ENCODE measurements around the gene TIMM17A.
"Not testable (repeated sequence)": the region's sequence is repeated elsewhere in the genome, so short reads cannot be mapped to it uniquely, and the experiment has no call there.

TIMM17A gene

GRCh38 chr1:201941420-201942128 is 13.7 kb upstream of the TIMM17A start:
- no peak for DNase-seq

GRCh38 chr1:201942129-201942495 is 13.2 kb upstream of the TIMM17A start:
- no peak for DNase-seq

- no peak for DNase-seq
Measured at GRCh38 chr1:201944002-201944401, 11.3 kb upstream of the TIMM17A start.

GRCh38 chr1:201944639-201945038 is 10.7 kb upstream of the TIMM17A start:
- DNase-seq, result no peak

- no peak for DNase-seq
Measured at GRCh38 chr1:201945157-201945556, 10.1 kb upstream of the TIMM17A start.

- no peak for DNase-seq
Measured at GRCh38 chr1:201945863-201946223, 9.5 kb upstream of the TIMM17A start.

GRCh38 chr1:201946224-201946908 is 8.9 kb upstream of the TIMM17A start, which contains the start of gene LMOD1:
LMOD1 (minus strand) TSS chr1:201946548; CDS start chr1:201946340, 208 bp downstream.
- peak; percentile 36 for DNase-seq

- no peak for DNase-seq
Measured at GRCh38 chr1:201947697-201948008, 7.7 kb upstream of the TIMM17A start.

GRCh38 chr1:201949491-201949890 is 5.8 kb upstream of the TIMM17A start:
- no peak for DNase-seq

- DNase-seq, result no peak
Measured at GRCh38 chr1:201954263-201955008, 867 bp upstream of the TIMM17A start.

GRCh38 chr1:201955729-201956143 is 433 bp downstream of the TIMM17A start:
- no peak for DNase-seq

GRCh38 chr1:201958348-201958747 is 3.0 kb downstream of the TIMM17A start:
- no peak for DNase-seq

- DNase-seq, result not testable (repeated sequence)
Measured at GRCh38 chr1:201962382-201962781, 7.1 kb downstream of the TIMM17A start.

- DNase-seq, result no peak
Measured at GRCh38 chr1:201964261-201964660, 9.0 kb downstream of the TIMM17A start.

- DNase-seq, result no peak
Measured at GRCh38 chr1:201966171-201966570, 10.9 kb downstream of the TIMM17A start.

- DNase-seq, result no peak
Measured at GRCh38 chr1:201968202-201968925, 13.1 kb downstream of the TIMM17A start.

GRCh38 chr1:201970334-201971159 is 15.2 kb downstream of the TIMM17A start:
- DNase-seq, result no peak

- no peak for DNase-seq
Measured at GRCh38 chr1:201982082-201982622, 26.8 kb downstream of the TIMM17A start.

- DNase-seq, result peak; percentile 67
Measured at GRCh38 chr1:201982623-201983379, 27.5 kb downstream of the TIMM17A start, which contains the start of gene RNPEP. RNPEP (plus strand) TSS chr1:201982648; CDS start chr1:201982667, 19 bp downstream.

GRCh38 chr1:201983380-201983805 is 28.1 kb downstream of the TIMM17A start:
- no peak for DNase-seq

- no peak for DNase-seq
Measured at GRCh38 chr1:201984446-201984845, 29.1 kb downstream of the TIMM17A start.
